H1 (cell line): ENCODE results near the gene COL11A1. TPM values are rescaled to one million over a fixed set of nuclear protein-coding genes. Genes with fewer than 3 reads are reported as not detected.

Experiments
- CTCF ChIA-PET: fragments of 300-600 bp; sonication (Branson Sonifier 250); formaldehyde crosslinking; loops from one replicate; lab custom pipeline; 2021; ENCODE audit not compliant: partially characterized antibody; lab: Charles Lee
- POLR2A ChIA-PET: fragments of 300-600 bp; sonication (Branson Sonifier 250); formaldehyde crosslinking; loops from one replicate; lab custom pipeline; 2021; ENCODE audit warnings: inconsistent platforms; ENCODE audit not compliant: partially characterized antibody; lab: Charles Lee
- DNase-seq, 2 experiments: peaks; one replicate each; pipeline versions ENCODE4 v3.0.0 to v3.0.0-alpha.2; 2010 to 2022; ENCODE audit warnings: low spot score in 2 of 2, low read depth in 1 of 2, mixed read lengths in 1 of 2
- FAIRE-seq: peaks from 2 replicates; lab custom pipeline; 2011; peaks lifted over from hg19 to GRCh38; lab: Jason Lieb, UNC
- H2AFZ ChIP-seq: 2 replicates; pipeline ENCODE4 v1.8.1; 2012; ENCODE audit warnings: low read length, inconsistent platforms
- H2AK5ac ChIP-seq: 2 replicates; pipeline ENCODE4 v1.6.1; 2013; ENCODE audit warnings: low read depth, low read length
- H2BK120ac ChIP-seq: replicated peaks from 2 replicates; pipeline ENCODE3; 2013; ENCODE audit warnings: low read depth, low read length, inconsistent platforms
- H2BK12ac ChIP-seq: 2 replicates; pipeline ENCODE4 v1.6.1; 2013; ENCODE audit warnings: low read depth, low read length
- H2BK15ac ChIP-seq: 2 replicates; pipeline ENCODE4 v1.6.1; 2013; ENCODE audit warnings: low read length
- H2BK20ac ChIP-seq: 2 replicates; pipeline ENCODE4 v1.6.1; 2013; ENCODE audit warnings: low read length
- H2BK5ac ChIP-seq: 2 replicates; pipeline ENCODE4 v1.6.1; 2013; ENCODE audit warnings: low read depth, low read length
- H3K14ac ChIP-seq: 2 replicates; pipeline ENCODE4 v1.6.1; 2013; ENCODE audit warnings: inconsistent platforms; ENCODE audit not compliant: insufficient read length
- H3K18ac ChIP-seq: 2 replicates; pipeline ENCODE4 v1.6.1; 2013; ENCODE audit warnings: low read length; ENCODE audit errors: extremely low read depth
- H3K23ac ChIP-seq: 2 replicates; pipeline ENCODE4 v1.6.1; 2013; ENCODE audit warnings: inconsistent platforms; ENCODE audit not compliant: insufficient read length
- H3K23me2 ChIP-seq: 2 replicates; pipeline ENCODE4 v1.6.1; 2013; ENCODE audit warnings: low read depth, low read length
- H3K27ac ChIP-seq: 2 replicates; pipeline ENCODE4 v1.6.1; 2011; ENCODE audit warnings: low read depth, low read length, inconsistent platforms
- H3K27me3 ChIP-seq, 4 experiments: replicated peaks in 1 of 4; 1 replicate in 1 of 4; 2 replicates in 3 of 4; pipeline versions ENCODE4 v1.6.1 to v1.8.1; 2011 to 2013; ENCODE audit warnings: low read length in 3 of 4, mild to moderate bottlenecking in 3 of 4, inconsistent platforms in 2 of 4, mixed read lengths in 2 of 4, moderate library complexity in 1 of 4; ENCODE audit not compliant: control insufficient read depth in 3 of 4, insufficient read depth in 3 of 4; ENCODE audit errors: extremely low read depth in 1 of 4
- H3K36me3 ChIP-seq, 4 experiments: 2 replicates each; pipeline versions ENCODE4 v1.6.1 to v1.8.1; 2011 to 2013; ENCODE audit warnings: mild to moderate bottlenecking in 4 of 4, low read length in 3 of 4, moderate library complexity in 2 of 4, control low read depth in 1 of 4, inconsistent platforms in 1 of 4; ENCODE audit not compliant: insufficient read depth in 4 of 4, control insufficient read depth in 2 of 4
- H3K4ac ChIP-seq: replicated peaks from 2 replicates; pipeline ENCODE3; 2013; ENCODE audit warnings: low read length, low read depth, mixed read lengths, inconsistent platforms; ENCODE audit not compliant: insufficient read length
- H3K4me1 ChIP-seq, 4 experiments: replicated peaks in 1 of 4; 1 replicate in 1 of 4; 2 replicates in 3 of 4; pipeline versions ENCODE4 v1.6.1 to v1.8.1; 2011 to 2013; ENCODE audit warnings: low read length in 3 of 4, inconsistent platforms in 2 of 4, mixed read lengths in 1 of 4; ENCODE audit not compliant: insufficient read depth in 4 of 4, control insufficient read depth in 3 of 4
- H3K4me2 ChIP-seq, 2 experiments: 2 replicates each; pipeline versions ENCODE4 v1.6.1 to v1.8.1; 2011 to 2013; ENCODE audit warnings: low read depth in 2 of 2, low read length in 2 of 2, control low read depth in 1 of 2, inconsistent platforms in 1 of 2, mild to moderate bottlenecking in 1 of 2; ENCODE audit not compliant: insufficient read depth in 1 of 2
- H3K4me3 ChIP-seq, 4 experiments: fragments of 200-600, 300-600 bp in 1 of 4; sonication (generic), shearing (Covaris generic), sonication (Bioruptor Twin) in 1 of 4; 2 replicates each; pipeline versions ENCODE4 v1.5.1 to v1.8.1; 2011 to 2016; ENCODE audit warnings: low read length in 4 of 4, low read depth in 3 of 4, control low read depth in 2 of 4, inconsistent platforms in 2 of 4, mild to moderate bottlenecking in 2 of 4, mixed read lengths in 1 of 4, moderate library complexity in 1 of 4; ENCODE audit not compliant: insufficient read depth in 2 of 4; ENCODE audit errors: extremely low read depth in 1 of 4
- H3K56ac ChIP-seq: replicated peaks from 2 replicates; pipeline ENCODE3; 2013; ENCODE audit warnings: low read depth, mild to moderate bottlenecking, mixed read lengths, low read length, inconsistent platforms; ENCODE audit not compliant: insufficient read length
- H3K79me1 ChIP-seq: 2 replicates; pipeline ENCODE4 v1.6.1; 2013; ENCODE audit warnings: low read depth, low read length, control low read depth
- H3K79me2 ChIP-seq, 2 experiments: 2 replicates each; pipeline versions ENCODE4 v1.6.1 to v1.8.1; 2012 to 2013; ENCODE audit warnings: low read length in 2 of 2, mild to moderate bottlenecking in 2 of 2, inconsistent platforms in 1 of 2; ENCODE audit not compliant: insufficient read depth in 2 of 2, control insufficient read depth in 1 of 2
- H3K9ac ChIP-seq, 4 experiments: replicated peaks in 1 of 4; 1 replicate in 1 of 4; 2 replicates in 3 of 4; pipeline versions ENCODE4 v1.6.1 to v1.8.1; 2011 to 2013; ENCODE audit warnings: low read depth in 3 of 4, low read length in 3 of 4, control low read depth in 2 of 4, mild to moderate bottlenecking in 2 of 4, moderate library complexity in 2 of 4, inconsistent platforms in 1 of 4; ENCODE audit errors: extremely low read depth in 1 of 4
- H3K9me3 ChIP-seq, 2 experiments: 2 replicates each; pipeline versions ENCODE4 v1.6.1 to v1.8.1; 2012 to 2013; ENCODE audit warnings: mild to moderate bottlenecking in 2 of 2, moderate library complexity in 2 of 2, control low read depth in 1 of 2, inconsistent platforms in 1 of 2, low read depth in 1 of 2, low read length in 1 of 2, mixed read lengths in 1 of 2; ENCODE audit not compliant: insufficient read depth in 2 of 2
- H4K20me1 ChIP-seq, 2 experiments: replicated peaks in 1 of 2; 2 replicates each; pipeline versions ENCODE3 to v1.8.1; 2011 to 2013; ENCODE audit warnings: inconsistent platforms in 2 of 2, low read length in 2 of 2, mild to moderate bottlenecking in 1 of 2; ENCODE audit not compliant: insufficient read depth in 2 of 2, control insufficient read depth in 1 of 2
- H4K5ac ChIP-seq: 2 replicates; pipeline ENCODE4 v1.6.1; 2013; ENCODE audit warnings: low read length, low read depth, mixed read lengths, inconsistent platforms; ENCODE audit not compliant: insufficient read length
- H4K8ac ChIP-seq: 2 replicates; pipeline ENCODE4 v1.8.0; 2013; ENCODE audit warnings: mild to moderate bottlenecking, moderate library complexity, low read length, inconsistent platforms; ENCODE audit not compliant: insufficient read depth; ENCODE audit errors: extremely low read depth
- H4K91ac ChIP-seq: replicated peaks from 2 replicates; pipeline ENCODE3; 2013; ENCODE audit warnings: low read length, mixed read lengths, inconsistent platforms; ENCODE audit not compliant: insufficient read length
- BACH1 ChIP-seq: IDR thresholded peaks from 2 replicates; pipeline ENCODE4 v1.6.1; 2012; ENCODE audit warnings: low read length, improper control_type of control experiment
- EGR1 ChIP-seq: IDR thresholded peaks from 2 replicates; pipeline ENCODE4 v1.6.1; 2011; ENCODE audit warnings: low read depth, low read length, borderline replicate concordance
- EZH2 ChIP-seq: fragments of 200-600 bp; sonication (generic); IDR thresholded peaks from 2 replicates; pipeline ENCODE4 v1.7.1; 2012; ENCODE audit warnings: low read depth, mild to moderate bottlenecking, moderate library complexity, low read length, inconsistent platforms; ENCODE audit not compliant: severe bottlenecking
- GTF2F1 ChIP-seq: IDR thresholded peaks from 2 replicates; pipeline ENCODE4 v1.6.1; 2012; ENCODE audit warnings: low read depth, low read length, improper control_type of control experiment, borderline replicate concordance
- HDAC2 ChIP-seq, 2 experiments: fragments of 300-600 bp in 1 of 2; sonication (generic) in 1 of 2; IDR thresholded peaks; 2 replicates each; pipeline ENCODE4 v1.6.1; 2011 to 2012; ENCODE audit warnings: low read depth in 2 of 2, low read length in 2 of 2, mild to moderate bottlenecking in 2 of 2, moderate library complexity in 2 of 2, borderline replicate concordance in 1 of 2, inconsistent platforms in 1 of 2
- MAX ChIP-seq: IDR thresholded peaks from 2 replicates; pipeline ENCODE4 v1.6.1; 2012; ENCODE audit warnings: inconsistent platforms
- NRF1 ChIP-seq: IDR thresholded peaks from 2 replicates; pipeline ENCODE4 v1.6.1; 2011; ENCODE audit warnings: mild to moderate bottlenecking, low read depth, low read length, improper control_type of control experiment
- POU5F1 ChIP-seq: IDR thresholded peaks from 2 replicates; pipeline ENCODE4 v1.6.1; 2011; ENCODE audit warnings: low read depth, mild to moderate bottlenecking, low read length, moderate library complexity
- RAD21 ChIP-seq, 2 experiments: IDR thresholded peaks in 1 of 2; conservative IDR thresholded peaks in 1 of 2; 2 replicates each; pipeline ENCODE4 v1.6.1; 2011; ENCODE audit warnings: low read depth in 2 of 2, low read length in 2 of 2, improper control_type of control experiment in 1 of 2, inconsistent platforms in 1 of 2, mild to moderate bottlenecking in 1 of 2, moderate library complexity in 1 of 2
- SP4 ChIP-seq: IDR thresholded peaks from 2 replicates; pipeline ENCODE4 v1.6.1; 2012; ENCODE audit warnings: low read length, inconsistent platforms
- SUZ12 ChIP-seq: fragments of 200-600 bp; sonication (generic); IDR thresholded peaks from 2 replicates; pipeline ENCODE4 v1.6.1; 2012; ENCODE audit warnings: mild to moderate bottlenecking, inconsistent platforms, low read length, moderate library complexity, mixed read lengths
- TCF12 ChIP-seq: IDR thresholded peaks from 2 replicates; pipeline ENCODE4 v1.6.1; 2011; ENCODE audit warnings: low read depth, mild to moderate bottlenecking, low read length
- WGBS, 2 experiments: shearing (Covaris generic) in 1 of 2; methylation state at CpG; one replicate each; pipeline versions ENCODE4 v1.1.6 to v1.1.7; 2013 to 2015; ENCODE audit warnings: low lambda C conversion rate in 2 of 2, mixed read lengths in 2 of 2, inconsistent platforms in 1 of 2, low coverage in 1 of 2, missing lambda C conversion rate in 1 of 2; ENCODE audit not compliant: insufficient replicate concordance in 2 of 2, insufficient coverage in 1 of 2, insufficient read length in 1 of 2; ENCODE audit errors: extremely low coverage in 1 of 2, missing lambda C conversion rate in 1 of 2; 5-methylcytosine and 5-hydroxymethylcytosine counted together
- polyA plus RNA-seq, 7 experiments: library from polyadenylated mRNA; depleted of rRNA in 3 of 7; stranded (reverse) in 5 of 7; unstranded in 2 of 7; fragments of >200 nt in 5 of 7; fragments of 200-250 nt in 2 of 7; gene quantifications; 1 replicate in 5 of 7; 2 replicates in 1 of 7; 4 replicates in 1 of 7; pipeline versions ENCODE4 v1.2.1 to v1.2.3, GENCODE V29; 2011 to 2013; ENCODE audit warnings: missing spikeins in 2 of 7, mixed read lengths in 2 of 7
- total RNA-seq: library from RNA; stranded (reverse); fragmentation: NEBNext Ultra II Directional; extraction: Animal tissue kit (Norgen Biotek cat#: 25700); gene quantifications from 2 replicates; pipeline ENCODE4 v1.2.1, GENCODE V29; 2021

Gene COL11A1
- total and polyA plus RNA-seq, 2 of the 8 experiments (the other 6 are each of a cell fraction or from before 2014, with no cell fraction given) = 4.0 to 27.9 TPM

GRCh38 chr1:102875756-102876155 is 232.6 kb downstream of the COL11A1 start:
- no peaks in the 10 kb centered on the region for H3K79me2 ChIP-seq
- H3K4me3 ChIP-seq = no peak overlapping the region
- no peak overlapping the region for H2BK12ac ChIP-seq
- H3K36me3 ChIP-seq = no peaks in the 10 kb centered on the region
- DNase-seq (no peak), FAIRE-seq (no peak)
- H4K5ac ChIP-seq = no peak overlapping the region
- no peak overlapping the region for H2BK20ac ChIP-seq
- POLR2A ChIA-PET = no interaction called here
- WGBS, 2 experiments = 90% methylated on average over 1 of the region's 1 CpG; no CpG with 5 or more reads in 1 of the 2 experiments
- H3K18ac ChIP-seq = no peak overlapping the region
- H2BK15ac ChIP-seq = no peak overlapping the region
- H3K27me3 ChIP-seq = no peaks in the 10 kb centered on the region
- no peaks in the 10 kb centered on the region for H3K79me1 ChIP-seq
- no peaks in the 10 kb centered on the region for H4K20me1 ChIP-seq
- no peak overlapping the region for H3K27ac ChIP-seq
- no peaks in the 10 kb centered on the region for H3K23me2 ChIP-seq
- H2BK120ac ChIP-seq = no peak overlapping the region
- H4K91ac ChIP-seq = no peak overlapping the region
- H2AFZ ChIP-seq = no peak overlapping the region
- no peak overlapping the region for H4K8ac ChIP-seq
- CTCF ChIA-PET = no interaction called here
- H2BK5ac ChIP-seq = no peak overlapping the region
- no peaks in the 10 kb centered on the region; a peak in 1 of 7 replicates for H3K4me1 ChIP-seq
- H3K56ac ChIP-seq = no peak overlapping the region
- H3K4ac ChIP-seq = no peak overlapping the region
- no peak overlapping the region for H3K4me2 ChIP-seq
- H3K23ac ChIP-seq = no peak overlapping the region
- H3K9me3 ChIP-seq = peaks cover 0 to 9% of the 10 kb centered on the region in 2 experiments; a peak in 2 of 4 replicates
- no peak overlapping the region for H3K9ac ChIP-seq
- H3K14ac ChIP-seq = no peak overlapping the region
- no peak overlapping the region for H2AK5ac ChIP-seq
- TF ChIP-seq NRF1 (no peak), EZH2 (no peak), GTF2F1 (no peak), SUZ12 (no peak), MAX (no peak), HDAC2 (IDR thresholded peaks at IDR 0.05; ENCODE audit: borderline replicate concordance in 1 of 2, low read depth in 2 of 2, low read length in 2 of 2) (no peak), EGR1 (no peak), POU5F1 (no peak), RAD21 (IDR thresholded peaks at IDR 0.05 in 1 of 2, conservative IDR thresholded peaks at IDR 0.05 in 1 of 2; ENCODE audit: low read depth in 2 of 2, low read length in 2 of 2) (no peak), SP4 (no peak), TCF12 (no peak), BACH1 (no peak)
